Mesodermal cell (in vitro differentiated cells): ENCODE data around the gene SAG.

Source experiments
- H3K27ac ChIP-seq: 2 replicates; pipeline ENCODE4 v1.7.0; 2013; ENCODE audit warnings: mild to moderate bottlenecking, low read depth, low read length, moderate library complexity; ENCODE audit not compliant: severe bottlenecking
- H3K36me3 ChIP-seq: 2 replicates; pipeline ENCODE4 v1.7.1; 2013; ENCODE audit warnings: mild to moderate bottlenecking, low read length, moderate library complexity; ENCODE audit not compliant: control insufficient read depth, insufficient read depth
- H3K4me1 ChIP-seq: one replicate; pipeline ENCODE4 v1.7.1; 2013; ENCODE audit warnings: mild to moderate bottlenecking, low read length; ENCODE audit not compliant: insufficient read depth, control insufficient read depth, poor library complexity, severe bottlenecking
- H3K4me3 ChIP-seq: 2 replicates; pipeline ENCODE4 v1.7.0; 2013; ENCODE audit warnings: low read length, control low read depth, mild to moderate bottlenecking; ENCODE audit not compliant: insufficient read depth, poor library complexity, severe bottlenecking; ENCODE audit errors: extremely low read depth
- H3K9me3 ChIP-seq: 2 replicates; pipeline ENCODE4 v1.7.1; 2013; ENCODE audit warnings: mild to moderate bottlenecking, low read length, moderate library complexity; ENCODE audit not compliant: control insufficient read depth
- WGBS, 2 experiments: methylation state at CpG; one replicate each; pipeline ENCODE4 v1.1.5; 2013; ENCODE audit warnings: missing lambda C conversion rate in 2 of 2; ENCODE audit not compliant: insufficient coverage in 2 of 2; 5-methylcytosine and 5-hydroxymethylcytosine counted together

Gene SAG

DNA sequence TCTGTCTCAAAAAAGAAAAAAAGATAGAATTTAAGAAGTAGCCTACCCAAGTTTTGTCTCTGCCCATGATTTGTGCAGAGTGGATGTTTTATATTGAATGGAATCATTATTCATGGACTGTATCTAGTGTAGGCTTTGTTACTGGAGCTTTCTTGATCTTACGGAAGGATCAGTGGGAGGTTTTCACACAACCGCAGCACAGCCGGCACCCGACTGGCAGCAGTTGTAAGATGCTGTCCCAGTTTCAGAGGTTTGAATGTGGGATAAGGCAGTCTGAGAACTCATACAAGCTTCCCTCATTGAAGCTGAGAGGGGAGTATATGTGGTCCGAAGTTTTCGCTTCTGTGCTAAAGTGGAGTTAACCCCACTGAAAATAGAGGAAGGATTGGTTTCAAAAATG lies 19.7 kb upstream of the SAG start:
- 92 to 100% methylated on average over 1 to 2 of the region's 6 CpGs for WGBS, 2 experiments
- no peak overlapping the region for H3K27ac ChIP-seq
- no peaks in the 10 kb centered on the region for H3K9me3 ChIP-seq
- no peak overlapping the region for H3K4me3 ChIP-seq
- peaks cover 12% of the 10 kb centered on the region for H3K4me1 ChIP-seq
- peaks cover 98% of the 10 kb centered on the region for H3K36me3 ChIP-seq

DNA sequence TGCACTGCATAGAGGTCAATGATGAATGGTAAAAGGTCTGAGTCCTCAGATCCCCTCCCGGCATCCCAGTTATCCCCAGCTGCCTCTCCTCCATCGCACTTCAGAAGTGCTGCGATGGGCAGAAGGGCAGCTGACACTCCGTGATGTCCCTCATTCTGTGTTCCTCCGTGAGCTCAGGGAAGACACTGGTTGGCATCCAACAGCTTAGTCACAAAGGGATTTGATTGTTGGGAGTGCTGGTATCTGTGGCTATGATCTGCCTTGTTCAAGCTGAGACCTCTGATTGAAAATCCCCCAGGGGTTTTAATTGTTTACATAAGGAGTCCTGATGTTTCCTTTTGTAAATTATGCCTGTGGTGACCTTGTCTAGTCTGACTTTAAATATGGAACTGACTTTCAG lies 19.0 kb upstream of the SAG start:
- H3K4me3 ChIP-seq = no peak overlapping the region
- 91 to 92% methylated on average over 4 of the region's 5 CpGs for WGBS, 2 experiments
- H3K9me3 ChIP-seq = no peaks in the 10 kb centered on the region
- peaks cover 98% of the 10 kb centered on the region for H3K36me3 ChIP-seq
- H3K4me1 ChIP-seq = peaks cover 12% of the 10 kb centered on the region
- H3K27ac ChIP-seq = no peak overlapping the region

DNA sequence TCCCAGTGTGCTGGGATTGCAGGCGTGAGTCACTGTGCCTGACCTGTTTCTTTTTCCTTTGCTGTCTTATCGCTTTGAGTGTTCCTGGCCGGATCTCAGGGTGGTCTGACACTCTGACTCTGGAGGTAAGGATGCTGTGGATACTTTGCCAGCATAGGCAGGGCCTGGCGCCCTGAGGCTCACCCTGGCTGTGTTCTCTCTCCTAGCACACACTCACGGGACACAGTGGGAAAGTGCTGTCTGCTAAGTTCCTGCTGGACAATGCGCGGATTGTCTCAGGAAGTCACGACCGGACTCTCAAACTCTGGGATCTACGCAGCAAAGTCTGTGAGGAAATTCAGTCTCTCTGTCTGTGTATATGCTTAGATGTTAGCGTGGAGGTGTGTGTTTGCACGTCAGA lies 18.0 kb upstream of the SAG start:
- Histone ChIP-seq H3K36me3 (peaks cover 99% of the 10 kb centered on the region), H3K27ac (no peak overlapping the region), H3K4me1 (peaks cover 12% of the 10 kb centered on the region), H3K4me3 (no peak overlapping the region), H3K9me3 (no peaks in the 10 kb centered on the region)
- WGBS, 2 experiments = 95% methylated on average over 10 of the region's 12 CpGs

GRCh38 chr2:233290051-233290845 lies 17.4 kb upstream of the SAG start:
- WGBS, 2 experiments = 94 to 97% methylated on average over 7 to 10 of the region's 10 CpGs
- no peak overlapping the region for H3K27ac ChIP-seq
- H3K4me3 ChIP-seq = no peak overlapping the region
- peaks cover 12% of the 10 kb centered on the region for H3K4me1 ChIP-seq
- no peaks in the 10 kb centered on the region for H3K9me3 ChIP-seq
- peaks cover 99% of the 10 kb centered on the region for H3K36me3 ChIP-seq

GRCh38 chr2:233295891-233296290 lies 11.7 kb upstream of the SAG start:
- Histone ChIP-seq H3K9me3 (no peaks in the 10 kb centered on the region), H3K4me1 (no peaks in the 10 kb centered on the region), H3K27ac (no peak overlapping the region), H3K4me3 (no peak overlapping the region), H3K36me3 (peaks cover 55% of the 10 kb centered on the region)
- 89 to 96% methylated on average over 5 of the region's 5 CpGs for WGBS, 2 experiments

DNA sequence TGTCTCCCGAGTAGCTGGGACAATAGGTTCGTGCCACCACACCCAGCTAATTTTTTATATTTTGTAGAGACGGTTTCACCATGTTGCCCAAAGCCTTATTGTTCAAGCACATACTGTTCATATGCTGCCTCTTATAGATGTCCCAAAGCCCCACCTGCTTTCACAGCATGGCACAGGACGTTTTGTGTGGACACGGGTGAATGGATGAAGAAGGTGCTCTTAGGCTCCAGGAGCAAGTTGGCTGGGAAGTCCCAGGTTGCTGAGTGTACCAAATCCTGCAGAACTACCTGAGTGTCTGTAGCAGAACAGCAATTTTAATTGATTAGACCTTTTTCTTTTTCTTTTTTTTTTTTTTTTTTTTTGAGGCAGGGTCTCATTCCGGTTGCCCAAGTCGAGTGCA lies 10.5 kb upstream of the SAG start:
- Histone ChIP-seq H3K36me3 (peaks cover 43% of the 10 kb centered on the region), H3K9me3 (no peaks in the 10 kb centered on the region), H3K4me3 (no peak overlapping the region), H3K27ac (no peak overlapping the region), H3K4me1 (no peaks in the 10 kb centered on the region)
- 94 to 97% methylated on average over 3 to 6 of the region's 7 CpGs for WGBS, 2 experiments

GRCh38 chr2:233300401-233300800 lies 7.2 kb upstream of the SAG start:
- Histone ChIP-seq H3K27ac (no peak overlapping the region), H3K4me1 (no peaks in the 10 kb centered on the region), H3K36me3 (peaks cover 11% of the 10 kb centered on the region), H3K9me3 (no peaks in the 10 kb centered on the region), H3K4me3 (no peak overlapping the region)
- WGBS, 2 experiments = 87 to 98% methylated on average over 4 of the region's 4 CpGs

- Histone ChIP-seq H3K27ac (no peak overlapping the region), H3K9me3 (no peaks in the 10 kb centered on the region), H3K36me3 (peaks cover 11% of the 10 kb centered on the region), H3K4me1 (no peaks in the 10 kb centered on the region), H3K4me3 (no peak overlapping the region)
- no CpG with 5 or more reads among the region's 2 CpGs for WGBS, 2 experiments
Observed at GRCh38 chr2:233301248-233301647, 6.4 kb upstream of the SAG start.

DNA sequence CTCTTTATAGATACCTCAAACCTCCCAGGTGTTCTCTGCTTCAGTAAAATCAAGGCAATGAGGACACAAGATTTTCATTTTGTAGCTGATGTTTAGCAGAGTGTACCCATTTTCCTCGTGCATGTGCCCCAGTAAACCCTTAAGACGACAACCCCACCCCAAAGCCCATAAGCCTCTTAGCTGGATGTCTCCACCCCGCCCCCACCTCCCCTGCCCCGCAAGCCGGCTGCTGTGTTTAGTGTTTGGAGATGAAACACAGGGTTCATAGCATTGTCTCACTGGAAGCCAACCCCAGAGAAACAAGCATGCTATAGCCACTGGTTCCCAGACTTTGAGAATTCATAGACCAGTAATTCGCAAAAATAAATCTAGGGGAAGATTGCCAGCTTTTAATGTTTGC lies 5.8 kb upstream of the SAG start:
- H3K36me3 ChIP-seq = peaks cover 9% of the 10 kb centered on the region
- no peak overlapping the region for H3K4me3 ChIP-seq
- H3K27ac ChIP-seq = no peak overlapping the region
- no peaks in the 10 kb centered on the region for H3K9me3 ChIP-seq
- H3K4me1 ChIP-seq = no peaks in the 10 kb centered on the region
- 20 to 80% methylated on average over 1 of the region's 6 CpGs for WGBS, 2 experiments

GRCh38 chr2:233303252-233303651 lies 4.4 kb upstream of the SAG start:
- Histone ChIP-seq H3K36me3 (no peaks in the 10 kb centered on the region), H3K27ac (no peak overlapping the region), H3K4me3 (no peak overlapping the region), H3K9me3 (no peaks in the 10 kb centered on the region), H3K4me1 (peaks cover 6% of the 10 kb centered on the region)
- 75 to 89% methylated on average over 3 of the region's 3 CpGs for WGBS, 2 experiments

DNA sequence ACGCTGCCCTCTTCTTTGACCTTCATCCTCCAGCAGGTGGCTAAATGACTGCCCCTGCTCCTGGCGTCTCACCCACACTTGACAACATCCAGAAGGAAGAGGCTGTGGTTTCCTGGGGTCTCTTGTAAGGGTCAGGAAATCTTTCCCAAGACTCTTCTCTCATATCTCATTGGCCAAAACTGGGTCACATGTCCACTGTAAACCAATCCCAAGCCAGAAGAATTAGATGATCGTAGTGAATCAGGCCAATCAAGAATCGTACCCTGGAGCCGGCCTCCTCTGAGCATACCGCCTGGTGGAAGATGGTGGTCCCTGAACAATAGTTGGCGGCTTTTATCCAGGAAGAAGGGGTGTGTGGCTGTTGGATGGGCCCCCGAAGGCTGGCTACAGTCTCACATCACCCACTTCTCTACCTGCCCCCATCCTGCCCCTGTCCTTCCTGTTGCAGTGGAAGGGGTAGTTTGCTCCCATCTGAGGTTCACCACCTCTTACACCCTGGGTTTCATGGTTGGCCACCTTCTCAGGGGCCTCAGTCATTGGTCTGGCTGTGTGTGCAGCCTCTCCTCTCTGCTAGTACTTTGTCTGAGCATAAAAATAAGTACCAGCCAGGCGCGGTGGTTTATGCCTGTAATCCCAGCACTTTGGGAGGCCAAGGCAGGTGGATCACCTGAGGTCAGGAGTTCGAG lies 3.8 kb downstream of the SAG start:
- H3K9me3 ChIP-seq = no peaks in the 10 kb centered on the region
- 100% methylated on average over 1 to 5 of the region's 11 CpGs for WGBS, 2 experiments
- H3K27ac ChIP-seq = no peak overlapping the region
- no peaks in the 10 kb centered on the region for H3K36me3 ChIP-seq
- H3K4me3 ChIP-seq = no peak overlapping the region
- H3K4me1 ChIP-seq = peaks cover 6% of the 10 kb centered on the region
